HepG2 (cell line): Measurements from ENCODE around the gene UFSP2. TPM values are rescaled to one million over a fixed set of nuclear protein-coding genes. Genes with fewer than 3 reads are reported as not detected.

Experiments used
- ATAC-seq: fragments of 200-7000 bp; cut with Tn5 transposase; 3 replicates; pipeline ENCODE4 v1.9.1; 2020; ENCODE audit warnings: mild to moderate bottlenecking, moderate library complexity
- BruUV-seq: library from RNA; stranded (reverse); fragments of 400-500 nt; replicated peaks from 2 replicates; lab custom pipeline; 2021; lab: Mats Ljungman, UMichigan
- CTCF ChIA-PET: fragments of 300-600 bp; formaldehyde crosslinking; extraction: SDS; loops from one replicate; lab custom pipeline; 2021; ENCODE audit warnings: low total read pairs, inconsistent platforms, low intra/inter-chr PET ratio; lab: Yijun Ruan, JAX
- POLR2A ChIA-PET: fragments of 350-600 bp; sonication (Branson Sonifier 250); formaldehyde crosslinking; loops from one replicate; lab custom pipeline; 2020; ENCODE audit warnings: antibody characterized with exemption, inconsistent platforms; lab: Yijun Ruan, JAX
- DNase-seq: peaks from one replicate; pipeline ENCODE4 v3.0.0-alpha.2; 2015; ENCODE audit warnings: low spot score
- FAIRE-seq: peaks from 3 replicates; lab custom pipeline; 2011; peaks lifted over from hg19 to GRCh38; lab: Jason Lieb, UNC
- H2AFZ ChIP-seq: one replicate; pipeline ENCODE4 v1.6.1; 2011; ENCODE audit warnings: low read length, inconsistent platforms
- H3K27ac ChIP-seq: fragments of 300-600 bp; 3 replicates; pipeline ENCODE4 v1.8.0; 2011; ENCODE audit warnings: mixed run types, mild to moderate bottlenecking, mixed read lengths, low read length, inconsistent platforms; ENCODE audit not compliant: insufficient read depth; ENCODE audit errors: extremely low read length
- H3K27me3 ChIP-seq, 2 experiments: fragments of 200-600 bp in 1 of 2; 2 replicates in 1 of 2; 3 replicates in 1 of 2; pipeline versions ENCODE4 v1.6.0 to v1.8.0; 2011; ENCODE audit warnings: low read length in 2 of 2, mild to moderate bottlenecking in 2 of 2, moderate library complexity in 2 of 2, inconsistent platforms in 1 of 2; ENCODE audit not compliant: insufficient read depth in 2 of 2, control insufficient read depth in 1 of 2
- H3K36me3 ChIP-seq, 2 experiments: fragments of 200-600 bp in 1 of 2; replicated peaks in 1 of 2; 2 replicates in 1 of 2; 3 replicates in 1 of 2; pipeline versions ENCODE4 v1.5.1 to v1.8.0; 2011; ENCODE audit warnings: low read length in 2 of 2, inconsistent platforms in 1 of 2; ENCODE audit not compliant: insufficient read depth in 2 of 2, control insufficient read depth in 1 of 2
- H3K4me1 ChIP-seq: 2 replicates; pipeline ENCODE4 v1.5.1; 2012; ENCODE audit warnings: low read length, inconsistent platforms; ENCODE audit not compliant: insufficient read depth
- H3K4me2 ChIP-seq: 2 replicates; pipeline ENCODE4 v1.6.0; 2011; ENCODE audit warnings: low read depth, low read length, inconsistent platforms
- H3K4me3 ChIP-seq, 3 experiments: fragments of 200-600 bp in 1 of 3; sonication (generic), shearing (Covaris generic) in 1 of 3; replicated peaks in 1 of 3; 2 replicates each; pipeline ENCODE4 v1.5.1; 2011 to 2016; ENCODE audit warnings: low read length in 3 of 3, inconsistent platforms in 2 of 3, low read depth in 2 of 3, mild to moderate bottlenecking in 2 of 3, control low read depth in 1 of 3, mixed read lengths in 1 of 3; ENCODE audit not compliant: insufficient read depth in 1 of 3
- H3K79me2 ChIP-seq: one replicate; pipeline ENCODE4 v1.6.1; 2011; ENCODE audit warnings: low read length, inconsistent platforms; ENCODE audit not compliant: insufficient read depth
- H3K9ac ChIP-seq: 2 replicates; pipeline ENCODE4 v1.6.0; 2011; ENCODE audit warnings: mild to moderate bottlenecking, low read depth, low read length, inconsistent platforms; ENCODE audit not compliant: insufficient read depth
- H3K9me3 ChIP-seq: 2 replicates; pipeline ENCODE4 v1.5.1; 2012; ENCODE audit warnings: mild to moderate bottlenecking, low read length
- H4K20me1 ChIP-seq: 2 replicates; pipeline ENCODE4 v1.6.0; 2011; ENCODE audit warnings: inconsistent platforms, mild to moderate bottlenecking, low read length, moderate library complexity; ENCODE audit not compliant: insufficient read depth
- ATF7 ChIP-seq, 2 experiments: fragments of 450-650 bp in 1 of 2; sonication (generic) in 1 of 2; formaldehyde crosslinking in 1 of 2; IDR thresholded peaks; 2 replicates each; pipeline versions ENCODE4 v1.4.0 to v1.6.1; 2016 to 2020; ENCODE audit warnings: antibody characterized with exemption in 1 of 2, mild to moderate bottlenecking in 1 of 2, missing genetic modification reagents in 1 of 2
- DNMT1 ChIP-seq: sonication (generic); formaldehyde crosslinking; IDR thresholded peaks from 2 replicates; pipeline ENCODE4 v1.5.1; 2020; ENCODE audit warnings: mild to moderate bottlenecking, missing genetic modification reagents
- MTA1 ChIP-seq: sonication (generic); formaldehyde crosslinking; IDR thresholded peaks from 2 replicates; pipeline ENCODE4 v1.4.0; 2020; ENCODE audit warnings: missing genetic modification reagents, mild to moderate bottlenecking, borderline replicate concordance
- THAP9 ChIP-seq: sonication (generic); formaldehyde crosslinking; IDR thresholded peaks from 2 replicates; pipeline ENCODE4; 2020; ENCODE audit warnings: missing genetic modification reagents, mild to moderate bottlenecking, borderline replicate concordance
- TOE1 ChIP-seq: sonication (generic); formaldehyde crosslinking; IDR thresholded peaks from 2 replicates; pipeline ENCODE4 v1.4.0; 2020; ENCODE audit warnings: mild to moderate bottlenecking, missing genetic modification reagents
- ZFAT ChIP-seq: sonication (generic); formaldehyde crosslinking; conservative IDR thresholded peaks from 2 replicates; pipeline ENCODE4 v1.8.1; 2023; ENCODE audit warnings: missing genetic modification reagents, inconsistent platforms
- ZNF367 ChIP-seq: sonication (generic); formaldehyde crosslinking; IDR thresholded peaks from 2 replicates; pipeline ENCODE4 v1.4.0; 2020; ENCODE audit warnings: missing genetic modification reagents, borderline replicate concordance
- WGBS: methylation state at CpG from one replicate; pipeline ENCODE4 v1.1.6; 2017; ENCODE audit warnings: low lambda C conversion rate; 5-methylcytosine and 5-hydroxymethylcytosine counted together
- in situ Hi-C: cut with HindIII; loops from 2 replicates; pipeline ENCODE4 v1.10.0; 2017; ENCODE audit warnings: low pct_unique_long_range_greater_than_20kb; ENCODE audit not compliant: extremely low pct_ligation_motif_present
- intact Hi-C: fragments of 100-400 bp; cut with micrococcal nuclease; formaldehyde crosslinking; loops from one replicate; pipeline ENCODE4 v1.10.0; 2022; ENCODE audit not compliant: unreplicated experiment
- polyA plus RNA-seq, 8 experiments: library from polyadenylated mRNA; depleted of rRNA in 3 of 8; stranded (reverse) in 7 of 8; unstranded in 1 of 8; fragments of >200 nt; fragmentation: Illumina TruSeq in 4 of 8; extraction: Trizol in 4 of 8; gene quantifications; 2 replicates each; pipeline versions ENCODE4 v1.2.1 to v1.2.3, GENCODE V29; 2011 to 2016; ENCODE audit warnings: low read depth in 4 of 8, missing spikeins in 1 of 8, mixed read lengths in 1 of 8; ENCODE audit not compliant: insufficient read depth in 1 of 8
- total RNA-seq, 5 experiments: library from RNA; depleted of rRNA; stranded (reverse); fragments of >200 nt; fragmentation: Illumina TruSeq; extraction: Trizol; gene quantifications; 2 replicates each; pipeline ENCODE4 v1.2.3, GENCODE V29; 2016; ENCODE audit warnings: low read depth in 1 of 5
- TF ChIP-seq, protein P1 (sequence below): sonication (generic); formaldehyde crosslinking; IDR thresholded peaks from 2 replicates; pipeline ENCODE4 v1.8.0; 2022; ENCODE audit warnings: mild to moderate bottlenecking, missing genetic modification reagents, moderate library complexity

UFSP2 gene
- total and polyA plus RNA-seq, 2 of the 13 experiments (the other 11 are each of a cell fraction or from before 2014, with no cell fraction given): 24.1 to 32.3 TPM

DNA sequence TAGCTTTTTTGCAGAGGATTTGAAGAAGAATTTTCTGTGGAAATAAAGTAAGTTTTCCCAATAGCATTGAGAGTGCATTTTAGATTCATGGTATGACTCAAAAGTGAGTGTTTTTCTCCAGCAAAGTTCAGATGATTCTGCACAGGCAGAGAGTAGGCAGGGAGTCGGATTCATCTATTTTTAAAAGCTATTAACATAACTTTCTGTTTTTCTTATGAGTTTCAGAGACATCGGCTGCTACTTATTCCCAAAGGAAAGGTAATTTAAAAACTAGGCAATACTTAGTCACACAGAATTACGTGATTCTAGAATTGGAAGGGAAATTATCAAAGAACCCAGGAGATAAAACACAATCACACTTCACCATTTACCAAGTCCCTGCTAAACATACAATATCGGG lies 41.3 kb upstream of the UFSP2 start (continued):
- TF ChIP-seq THAP9 (CRISPR knock-in tag) (no peak), TOE1 (CRISPR knock-in tag) (no peak), MTA1 (CRISPR knock-in tag) (no peak), ZNF367 (no peak)
- TF ChIP-seq, protein P1, sequence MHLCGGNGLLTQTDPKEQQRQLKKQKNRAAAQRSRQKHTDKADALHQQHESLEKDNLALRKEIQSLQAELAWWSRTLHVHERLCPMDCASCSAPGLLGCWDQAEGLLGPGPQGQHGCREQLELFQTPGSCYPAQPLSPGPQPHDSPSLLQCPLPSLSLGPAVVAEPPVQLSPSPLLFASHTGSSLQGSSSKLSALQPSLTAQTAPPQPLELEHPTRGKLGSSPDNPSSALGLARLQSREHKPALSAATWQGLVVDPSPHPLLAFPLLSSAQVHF: no peak
- TF ChIP-seq, all 625 proteins: peak for 0

DNA sequence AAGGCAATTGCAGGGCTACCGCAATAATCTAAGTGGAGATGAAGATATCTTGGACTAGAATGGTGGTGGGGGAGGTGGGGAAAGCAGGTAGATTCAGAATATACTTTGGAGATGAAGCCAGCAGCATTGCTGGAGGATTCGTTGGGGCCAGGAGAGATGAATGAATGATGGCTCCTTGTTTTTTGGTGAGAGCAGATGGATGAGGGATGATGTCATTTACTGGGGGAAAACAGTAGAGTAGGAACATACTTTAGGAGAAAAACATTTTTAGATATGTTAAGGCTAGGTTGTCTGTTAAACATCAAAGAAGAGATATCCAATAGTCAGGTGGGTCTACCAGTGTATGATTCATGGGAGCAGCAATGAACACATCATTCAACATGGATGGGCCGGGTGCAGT lies 39.9 kb upstream of the UFSP2 start:
- CTCF ChIA-PET: no interaction called here
- POLR2A ChIA-PET: no interaction called here

More for the DNA sequence above, 39.9 kb upstream of the UFSP2 start:
- H3K4me2 ChIP-seq: no peak overlapping the region
- intact Hi-C loops: no loop called here
- 40% methylated on average over 3 of the region's 3 CpGs for WGBS
- FAIRE-seq (no peak), ATAC-seq (no peak), DNase-seq (no peak)
- no peaks in the 10 kb centered on the region for H3K36me3 ChIP-seq
- no peaks in the 10 kb centered on the region for H4K20me1 ChIP-seq
- H3K9ac ChIP-seq: no peak overlapping the region
- H3K79me2 ChIP-seq: no peaks in the 10 kb centered on the region
- BruUV-seq: no TSS peak
- H3K27ac ChIP-seq: no peak overlapping the region
- no peak overlapping the region for H2AFZ ChIP-seq
- peaks cover 0 to 59% of the 10 kb centered on the region in 2 experiments; a peak in 3 of 5 replicates for H3K27me3 ChIP-seq
- peaks cover 5% of the 10 kb centered on the region for H3K4me1 ChIP-seq
- in situ Hi-C loops: loop anchor here (25.0 kb wide), 1 partner anchor 572 kb away; no protein-coding TSS in a partner anchor
- H3K9me3 ChIP-seq: no peaks in the 10 kb centered on the region
- TF ChIP-seq DNMT1 (no peak), ATF7 (IDR thresholded peaks at IDR 0.05) (peak; percentile 73), ATF7 (CRISPR knock-in tag; IDR thresholded peaks at IDR 0.05) (no peak), ZFAT (no peak)
- H3K4me3 ChIP-seq: no peak overlapping the region
